Measurements from ENCODE around the gene LEFTY2. TPM values are rescaled to one million over a fixed set of nuclear protein-coding genes. Genes with fewer than 3 reads are reported as not detected.

LEFTY2 gene
- total RNA-seq, 1 donor from 2014 or later = 0.43 TPM

- H3K36me3 Mint-ChIP-seq (ENCODE audit: unreplicated experiment) = peaks cover 15% of the 10 kb centered on the region
- TF ChIP-seq, protein P1, sequence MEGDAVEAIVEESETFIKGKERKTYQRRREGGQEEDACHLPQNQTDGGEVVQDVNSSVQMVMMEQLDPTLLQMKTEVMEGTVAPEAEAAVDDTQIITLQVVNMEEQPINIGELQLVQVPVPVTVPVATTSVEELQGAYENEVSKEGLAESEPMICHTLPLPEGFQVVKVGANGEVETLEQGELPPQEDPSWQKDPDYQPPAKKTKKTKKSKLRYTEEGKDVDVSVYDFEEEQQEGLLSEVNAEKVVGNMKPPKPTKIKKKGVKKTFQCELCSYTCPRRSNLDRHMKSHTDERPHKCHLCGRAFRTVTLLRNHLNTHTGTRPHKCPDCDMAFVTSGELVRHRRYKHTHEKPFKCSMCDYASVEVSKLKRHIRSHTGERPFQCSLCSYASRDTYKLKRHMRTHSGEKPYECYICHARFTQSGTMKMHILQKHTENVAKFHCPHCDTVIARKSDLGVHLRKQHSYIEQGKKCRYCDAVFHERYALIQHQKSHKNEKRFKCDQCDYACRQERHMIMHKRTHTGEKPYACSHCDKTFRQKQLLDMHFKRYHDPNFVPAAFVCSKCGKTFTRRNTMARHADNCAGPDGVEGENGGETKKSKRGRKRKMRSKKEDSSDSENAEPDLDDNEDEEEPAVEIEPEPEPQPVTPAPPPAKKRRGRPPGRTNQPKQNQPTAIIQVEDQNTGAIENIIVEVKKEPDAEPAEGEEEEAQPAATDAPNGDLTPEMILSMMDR (IDR thresholded peaks at IDR 0.05) = no peak
- peak overlapping the region; percentile 95 for H3K27ac Mint-ChIP-seq (ENCODE audit: unreplicated experiment)
Measured at GRCh38 chr1:225921734-225922709, 19.0 kb downstream of the LEFTY2 start.

GRCh38 chr1:225919906-225920305, 21.1 kb downstream of the LEFTY2 start:
- Mint-ChIP-seq H3K9me3 (ENCODE audit: unreplicated experiment) (no peaks in the 10 kb centered on the region), H3K27ac (ENCODE audit: unreplicated experiment) (peak overlapping the region; percentile 88), H3K27me3 (ENCODE audit: unreplicated experiment) (no peaks in the 10 kb centered on the region), H3K4me3 (ENCODE audit: unreplicated experiment) (no peak overlapping the region), H3K4me1 (ENCODE audit: unreplicated experiment) (peaks cover 37% of the 10 kb centered on the region), H3K36me3 (ENCODE audit: unreplicated experiment) (peaks cover 23% of the 10 kb centered on the region)
- DNase-seq (ENCODE audit: extremely low spot score, unreplicated experiment) = peak; percentile 92
- TF ChIP-seq, protein P1 (IDR thresholded peaks at IDR 0.05) = no peak

More at GRCh38 chr1:225921734-225922709, 19.0 kb downstream of the LEFTY2 start:
- Mint-ChIP-seq H3K9me3 (ENCODE audit: unreplicated experiment) (no peaks in the 10 kb centered on the region), H3K27me3 (ENCODE audit: unreplicated experiment) (no peaks in the 10 kb centered on the region), H3K4me1 (ENCODE audit: unreplicated experiment) (peaks cover 40% of the 10 kb centered on the region), H3K4me3 (ENCODE audit: unreplicated experiment) (peak overlapping the region; percentile 91)
- no peak for DNase-seq (ENCODE audit: extremely low spot score, unreplicated experiment)

- TF ChIP-seq, protein P1 (IDR thresholded peaks at IDR 0.05) = no peak
- no peak overlapping the region for H3K27ac Mint-ChIP-seq (ENCODE audit: unreplicated experiment)
- no peak overlapping the region for H3K4me3 Mint-ChIP-seq (ENCODE audit: unreplicated experiment)
- no peaks in the 10 kb centered on the region for H3K27me3 Mint-ChIP-seq (ENCODE audit: unreplicated experiment)
- DNase-seq (ENCODE audit: extremely low spot score, unreplicated experiment) = no peak
- peaks cover 33% of the 10 kb centered on the region for H3K4me1 Mint-ChIP-seq (ENCODE audit: unreplicated experiment)
- peaks cover 26% of the 10 kb centered on the region for H3K36me3 Mint-ChIP-seq (ENCODE audit: unreplicated experiment)
- no peaks in the 10 kb centered on the region for H3K9me3 Mint-ChIP-seq (ENCODE audit: unreplicated experiment)
Measured at GRCh38 chr1:225918280-225918679, 22.7 kb downstream of the LEFTY2 start.

GRCh38 chr1:225917536-225917935, 23.5 kb downstream of the LEFTY2 start:
- no peaks in the 10 kb centered on the region for H3K9me3 Mint-ChIP-seq (ENCODE audit: unreplicated experiment)
- H3K4me1 Mint-ChIP-seq (ENCODE audit: unreplicated experiment) = peaks cover 25% of the 10 kb centered on the region
- H3K27me3 Mint-ChIP-seq (ENCODE audit: unreplicated experiment) = no peaks in the 10 kb centered on the region
- H3K27ac Mint-ChIP-seq (ENCODE audit: unreplicated experiment) = peak overlapping the region; percentile 50
- H3K36me3 Mint-ChIP-seq (ENCODE audit: unreplicated experiment) = peaks cover 28% of the 10 kb centered on the region
- no peak for DNase-seq (ENCODE audit: extremely low spot score, unreplicated experiment)
- TF ChIP-seq, protein P1 (IDR thresholded peaks at IDR 0.05) = no peak
- H3K4me3 Mint-ChIP-seq (ENCODE audit: unreplicated experiment) = no peak overlapping the region

DNA sequence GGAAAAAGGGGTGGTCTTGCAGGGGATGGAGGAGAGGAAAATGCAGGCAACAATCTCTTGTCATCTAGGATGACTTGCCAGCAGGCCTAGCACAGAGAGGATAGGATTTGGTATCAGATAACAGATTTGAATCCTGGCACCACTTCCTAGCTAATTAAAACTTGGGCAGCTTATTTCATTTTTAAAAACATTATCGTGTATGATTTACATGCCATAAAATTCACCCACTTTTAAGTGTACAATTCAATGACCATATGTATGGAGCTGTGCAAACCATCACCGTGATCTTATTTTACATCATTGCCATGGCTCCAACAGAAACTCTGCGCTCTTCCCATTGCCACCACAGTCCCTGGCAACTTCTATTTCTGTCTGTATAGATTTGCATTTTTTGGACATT, 23.9 kb downstream of the LEFTY2 start:
- TF ChIP-seq, protein P1 (IDR thresholded peaks at IDR 0.05) = no peak
- Mint-ChIP-seq H3K9me3 (ENCODE audit: unreplicated experiment) (no peaks in the 10 kb centered on the region), H3K4me3 (ENCODE audit: unreplicated experiment) (no peak overlapping the region)

More for the DNA sequence above, 23.9 kb downstream of the LEFTY2 start:
- Mint-ChIP-seq H3K27me3 (ENCODE audit: unreplicated experiment) (no peaks in the 10 kb centered on the region), H3K27ac (ENCODE audit: unreplicated experiment) (peak overlapping the region; percentile 50), H3K4me1 (ENCODE audit: unreplicated experiment) (peaks cover 21% of the 10 kb centered on the region), H3K36me3 (ENCODE audit: unreplicated experiment) (peaks cover 28% of the 10 kb centered on the region)
- DNase-seq (ENCODE audit: extremely low spot score, unreplicated experiment) = no peak

All from osteocyte (in vitro differentiated cells).